Hepatocyte (in vitro differentiated cells): ENCODE results near the gene GVQW3.

ENCODE experiments used
- EZH2 ChIP-seq: fragments of 200-600 bp; sonication (generic); IDR thresholded peaks from 2 replicates; pipeline ENCODE4 v1.6.1; 2016; ENCODE audit warnings: antibody characterized with exemption, mild to moderate bottlenecking, borderline replicate concordance
- TF ChIP-seq, protein P1 (sequence below): fragments of 200-600 bp; sonication (generic); IDR thresholded peaks from 2 replicates; pipeline ENCODE4 v1.5.1; 2016; ENCODE audit warnings: antibody characterized with exemption, mild to moderate bottlenecking; ENCODE audit not compliant: poor library complexity

- TF ChIP-seq, protein P1, sequence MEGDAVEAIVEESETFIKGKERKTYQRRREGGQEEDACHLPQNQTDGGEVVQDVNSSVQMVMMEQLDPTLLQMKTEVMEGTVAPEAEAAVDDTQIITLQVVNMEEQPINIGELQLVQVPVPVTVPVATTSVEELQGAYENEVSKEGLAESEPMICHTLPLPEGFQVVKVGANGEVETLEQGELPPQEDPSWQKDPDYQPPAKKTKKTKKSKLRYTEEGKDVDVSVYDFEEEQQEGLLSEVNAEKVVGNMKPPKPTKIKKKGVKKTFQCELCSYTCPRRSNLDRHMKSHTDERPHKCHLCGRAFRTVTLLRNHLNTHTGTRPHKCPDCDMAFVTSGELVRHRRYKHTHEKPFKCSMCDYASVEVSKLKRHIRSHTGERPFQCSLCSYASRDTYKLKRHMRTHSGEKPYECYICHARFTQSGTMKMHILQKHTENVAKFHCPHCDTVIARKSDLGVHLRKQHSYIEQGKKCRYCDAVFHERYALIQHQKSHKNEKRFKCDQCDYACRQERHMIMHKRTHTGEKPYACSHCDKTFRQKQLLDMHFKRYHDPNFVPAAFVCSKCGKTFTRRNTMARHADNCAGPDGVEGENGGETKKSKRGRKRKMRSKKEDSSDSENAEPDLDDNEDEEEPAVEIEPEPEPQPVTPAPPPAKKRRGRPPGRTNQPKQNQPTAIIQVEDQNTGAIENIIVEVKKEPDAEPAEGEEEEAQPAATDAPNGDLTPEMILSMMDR: no peak
- TF ChIP-seq EZH2: no peak
Measured at GRCh38 chr11:76415073-76415472, 34.0 kb downstream of the GVQW3 start.
